Measurements from ENCODE around the gene PRKAR1B. TPM values are rescaled to one million over a fixed set of nuclear protein-coding genes. Genes with fewer than 3 reads are reported as not detected.
A peak's percentile ranks its signal among the peaks of the same experiment; 100 is the strongest.

The PRKAR1B gene
- total RNA-seq, 1 donor from 2014 or later, result 14.7 TPM

GRCh38 chr7:734214-734613 lies 7.1 kb upstream of the PRKAR1B start:
- Histone ChIP-seq H3K9ac (ENCODE audit: low read length) (no peak overlapping the region), H3K27me3 (ENCODE audit: insufficient read depth, low read length) (no peaks in the 10 kb centered on the region), H3K79me2 (ENCODE audit: insufficient read depth, low read length) (peaks cover 90% of the 10 kb centered on the region), H3K4me3 (ENCODE audit: insufficient read depth, low read depth, low read length) (no peak overlapping the region), H3K36me3 (ENCODE audit: insufficient read depth, low read length) (peaks cover 11% of the 10 kb centered on the region), H2AFZ (ENCODE audit: low read depth, low read length) (no peak overlapping the region), H3K4me2 (ENCODE audit: low read length) (no peak overlapping the region), H4K20me1 (ENCODE audit: insufficient read depth, low read length) (peaks cover 83% of the 10 kb centered on the region), H3K9me3 (ENCODE audit: insufficient read depth, low read depth, low read length) (peaks cover 8% of the 10 kb centered on the region), H3K4me1 (ENCODE audit: insufficient read depth, low read length) (peaks cover 24% of the 10 kb centered on the region), H3K27ac (ENCODE audit: low read depth, low read length) (no peak overlapping the region)
- H3K27ac Mint-ChIP-seq (ENCODE audit: unreplicated experiment), result no peak overlapping the region
- H3K27me3 Mint-ChIP-seq (ENCODE audit: low read depth, unreplicated experiment), result no peaks in the 10 kb centered on the region
- FAIRE-seq (no peak), DNase-seq (ENCODE audit: low read depth) (no peak)
- peaks cover 18% of the 10 kb centered on the region for H3K36me3 Mint-ChIP-seq (ENCODE audit: low read depth, unreplicated experiment)
- no peaks in the 10 kb centered on the region for H3K9me3 Mint-ChIP-seq (ENCODE audit: unreplicated experiment)
- H3K4me1 Mint-ChIP-seq (ENCODE audit: low read depth, unreplicated experiment), result peaks cover 24% of the 10 kb centered on the region
- H3K4me3 Mint-ChIP-seq (ENCODE audit: unreplicated experiment), result no peak overlapping the region
- TF ChIP-seq CTCF (IDR thresholded peaks at IDR 0.05; ENCODE audit: insufficient read depth, low read depth, low read length) (no peak), EZH2 (IDR thresholded peaks at IDR 0.05; ENCODE audit: insufficient read depth, low read length) (no peak)

- Histone ChIP-seq H3K9me3 (ENCODE audit: insufficient read depth, low read depth, low read length) (peaks cover 8% of the 10 kb centered on the region), H3K27ac (ENCODE audit: low read depth, low read length) (no peak overlapping the region), H3K4me2 (ENCODE audit: low read length) (peak overlapping the region; percentile 45), H2AFZ (ENCODE audit: low read depth, low read length) (no peak overlapping the region), H3K36me3 (ENCODE audit: insufficient read depth, low read length) (peaks cover 11% of the 10 kb centered on the region), H3K9ac (ENCODE audit: low read length) (peak overlapping the region; percentile 20), H3K27me3 (ENCODE audit: insufficient read depth, low read length) (no peaks in the 10 kb centered on the region), H3K4me1 (ENCODE audit: insufficient read depth, low read length) (peaks cover 32% of the 10 kb centered on the region), H4K20me1 (ENCODE audit: insufficient read depth, low read length) (peaks cover 78% of the 10 kb centered on the region), H3K79me2 (ENCODE audit: insufficient read depth, low read length) (peaks cover 90% of the 10 kb centered on the region), H3K4me3 (ENCODE audit: insufficient read depth, low read depth, low read length) (no peak overlapping the region)
- no peak for DNase-seq (ENCODE audit: low read depth)
- TF ChIP-seq CTCF (IDR thresholded peaks at IDR 0.05; ENCODE audit: insufficient read depth, low read depth, low read length) (no peak), EZH2 (IDR thresholded peaks at IDR 0.05; ENCODE audit: insufficient read depth, low read length) (no peak)
- Mint-ChIP-seq H3K36me3 (ENCODE audit: low read depth, unreplicated experiment) (peaks cover 21% of the 10 kb centered on the region), H3K27me3 (ENCODE audit: low read depth, unreplicated experiment) (no peaks in the 10 kb centered on the region), H3K4me3 (ENCODE audit: unreplicated experiment) (peak overlapping the region; percentile 59), H3K4me1 (ENCODE audit: low read depth, unreplicated experiment) (peaks cover 24% of the 10 kb centered on the region), H3K9me3 (ENCODE audit: unreplicated experiment) (no peaks in the 10 kb centered on the region), H3K27ac (ENCODE audit: unreplicated experiment) (no peak overlapping the region)
- FAIRE-seq, result no peak
Observed at GRCh38 chr7:732556-732955, 5.5 kb upstream of the PRKAR1B start.

GRCh38 chr7:732094-732541 lies 5.0 kb upstream of the PRKAR1B start:
- H3K9me3 Mint-ChIP-seq (ENCODE audit: unreplicated experiment), result no peaks in the 10 kb centered on the region
- H3K27me3 Mint-ChIP-seq (ENCODE audit: low read depth, unreplicated experiment), result no peaks in the 10 kb centered on the region
- Histone ChIP-seq H3K79me2 (ENCODE audit: insufficient read depth, low read length) (peaks cover 86% of the 10 kb centered on the region), H3K9me3 (ENCODE audit: insufficient read depth, low read depth, low read length) (peaks cover 8% of the 10 kb centered on the region), H3K4me3 (ENCODE audit: insufficient read depth, low read depth, low read length) (no peak overlapping the region), H3K4me2 (ENCODE audit: low read length) (peak overlapping the region; percentile 45), H2AFZ (ENCODE audit: low read depth, low read length) (peak overlapping the region; percentile 1), H3K27ac (ENCODE audit: low read depth, low read length) (no peak overlapping the region), H3K36me3 (ENCODE audit: insufficient read depth, low read length) (peaks cover 11% of the 10 kb centered on the region), H3K27me3 (ENCODE audit: insufficient read depth, low read length) (no peaks in the 10 kb centered on the region), H3K4me1 (ENCODE audit: insufficient read depth, low read length) (peaks cover 32% of the 10 kb centered on the region), H3K9ac (ENCODE audit: low read length) (peak overlapping the region; percentile 20), H4K20me1 (ENCODE audit: insufficient read depth, low read length) (peaks cover 74% of the 10 kb centered on the region)
- peaks cover 21% of the 10 kb centered on the region for H3K36me3 Mint-ChIP-seq (ENCODE audit: low read depth, unreplicated experiment)
- no peak overlapping the region for H3K27ac Mint-ChIP-seq (ENCODE audit: unreplicated experiment)
- no peak for FAIRE-seq
- peaks cover 21% of the 10 kb centered on the region for H3K4me1 Mint-ChIP-seq (ENCODE audit: low read depth, unreplicated experiment)
- DNase-seq (ENCODE audit: low read depth), result peak; percentile 22
- TF ChIP-seq EZH2 (IDR thresholded peaks at IDR 0.05; ENCODE audit: insufficient read depth, low read length) (no peak), CTCF (IDR thresholded peaks at IDR 0.05; ENCODE audit: insufficient read depth, low read depth, low read length) (no peak)
- H3K4me3 Mint-ChIP-seq (ENCODE audit: unreplicated experiment), result peak overlapping the region; percentile 59

All from astrocyte (in vitro differentiated cells and primary cell).